Measurements from ENCODE around the gene CCNC. TPM values are rescaled to one million over a fixed set of nuclear protein-coding genes. Genes with fewer than 3 reads are reported as not detected.

CCNC gene
- total and polyA plus RNA-seq, 2 of the 13 experiments (the other 11 are each of a cell fraction or from before 2014, with no cell fraction given): 69.6 to 141 TPM

- Histone ChIP-seq H2AFZ (ENCODE audit: low read length) (no peak overlapping the region), H3K4me1 (ENCODE audit: insufficient read depth, low read length) (peaks cover 6% of the 10 kb centered on the region; the same call in 1 of the 2 replicates), H3K27me3 (ENCODE audit: control insufficient read depth in 1 of 2, insufficient read depth in 2 of 2, low read length in 2 of 2) (peaks cover 3 to 33% of the 10 kb centered on the region in 2 experiments; a peak in 4 of 5 replicates), H3K4me2 (ENCODE audit: low read depth, low read length) (no peak overlapping the region), H3K9me3 (ENCODE audit: low read length) (no peaks in the 10 kb centered on the region), H3K79me2 (ENCODE audit: insufficient read depth, low read length) (no peaks in the 10 kb centered on the region), H3K27ac (ENCODE audit: extremely low read length, insufficient read depth, low read length) (no peak overlapping the region), H3K36me3 (replicated peaks in 1 of 2; ENCODE audit: control insufficient read depth in 1 of 2, insufficient read depth in 2 of 2, low read length in 2 of 2) (no peaks in the 10 kb centered on the region), H3K4me3 (replicated peaks in 1 of 3; ENCODE audit: insufficient read depth in 1 of 3, low read depth in 2 of 3, low read length in 3 of 3) (no peak overlapping the region), H4K20me1 (ENCODE audit: insufficient read depth, low read length) (no peaks in the 10 kb centered on the region), H3K9ac (ENCODE audit: insufficient read depth, low read depth, low read length) (no peak overlapping the region)
- WGBS (ENCODE audit: low lambda C conversion rate): 76% methylated on average over 55 of the region's 56 CpGs
- FAIRE-seq (no peak), ATAC-seq (no peak), DNase-seq (ENCODE audit: low spot score) (no peak)
- intact Hi-C loops (cut with micrococcal nuclease; ENCODE audit: unreplicated experiment) (no loop called here), in situ Hi-C loops (cut with HindIII; ENCODE audit: extremely low pct_ligation_motif_present, low pct_unique_long_range_greater_than_20kb) (no loop called here)
- TF ChIP-seq EP300 (IDR thresholded peaks at IDR 0.05; ENCODE audit: low read depth in 2 of 2, low read length in 2 of 2) (no peak), EP300 (CRISPR knock-in tag; IDR thresholded peaks at IDR 0.05; ENCODE audit: borderline replicate concordance) (no peak), ZNF816 (CRISPR knock-in tag; IDR thresholded peaks at IDR 0.05; ENCODE audit: borderline replicate concordance) (no peak), TAF1 (CRISPR knock-in tag; IDR thresholded peaks at IDR 0.05) (no peak), ZNF644 (CRISPR knock-in tag; IDR thresholded peaks at IDR 0.05; ENCODE audit: low read depth) (no peak), ISL2 (CRISPR knock-in tag; IDR thresholded peaks at IDR 0.05) (no peak), MEIS1 (CRISPR knock-in tag; IDR thresholded peaks at IDR 0.05; ENCODE audit: borderline replicate concordance) (no peak), GABPB1 (CRISPR knock-in tag; IDR thresholded peaks at IDR 0.05) (no peak)
- BruUV-seq (replicated peaks): no TSS peak
- POLR2A ChIA-PET: no interaction called here
- CTCF ChIA-PET (ENCODE audit: low intra/inter-chr PET ratio, low total read pairs): no interaction called here
These were observed 44.3 kb upstream of the CCNC start for GRCh38 chr6:99612551-99613408.

GRCh38 chr6:99611148-99611547 is 42.7 kb upstream of the CCNC start:
- Histone ChIP-seq H3K36me3 (replicated peaks in 1 of 2; ENCODE audit: control insufficient read depth in 1 of 2, insufficient read depth in 2 of 2, low read length in 2 of 2) (no peaks in the 10 kb centered on the region), H3K27ac (ENCODE audit: extremely low read length, insufficient read depth, low read length) (no peak overlapping the region), H3K4me2 (ENCODE audit: low read depth, low read length) (no peak overlapping the region), H3K79me2 (ENCODE audit: insufficient read depth, low read length) (no peaks in the 10 kb centered on the region), H3K4me1 (ENCODE audit: insufficient read depth, low read length) (peaks cover 6% of the 10 kb centered on the region; the same call in 1 of the 2 replicates), H4K20me1 (ENCODE audit: insufficient read depth, low read length) (no peaks in the 10 kb centered on the region), H3K4me3 (replicated peaks in 1 of 3; ENCODE audit: insufficient read depth in 1 of 3, low read depth in 2 of 3, low read length in 3 of 3) (no peak overlapping the region), H2AFZ (ENCODE audit: low read length) (no peak overlapping the region), H3K9ac (ENCODE audit: insufficient read depth, low read depth, low read length) (no peak overlapping the region), H3K9me3 (ENCODE audit: low read length) (no peaks in the 10 kb centered on the region), H3K27me3 (ENCODE audit: control insufficient read depth in 1 of 2, insufficient read depth in 2 of 2, low read length in 2 of 2) (peaks cover 8 to 46% of the 10 kb centered on the region in 2 experiments; a peak in 4 of 5 replicates)
- intact Hi-C loops (cut with micrococcal nuclease; ENCODE audit: unreplicated experiment): no loop called here
- ChIA-PET CTCF (ENCODE audit: low intra/inter-chr PET ratio, low total read pairs) (no interaction called here), POLR2A (no interaction called here)
- FAIRE-seq (no peak), ATAC-seq (no peak), DNase-seq (ENCODE audit: low spot score) (no peak)
- BruUV-seq (replicated peaks): no TSS peak
- WGBS (ENCODE audit: low lambda C conversion rate): 0% methylated on average over 3 of the region's 3 CpGs
- in situ Hi-C loops (cut with HindIII; ENCODE audit: extremely low pct_ligation_motif_present, low pct_unique_long_range_greater_than_20kb): no loop called here
- TF ChIP-seq SPEN (CRISPR knock-in tag; IDR thresholded peaks at IDR 0.05; ENCODE audit: low read depth): no peak
- TF ChIP-seq GTF3A (CRISPR knock-in tag; conservative IDR thresholded peaks at IDR 0.05): no peak
- no peak for TF ChIP-seq ZNF10 (CRISPR knock-in tag; IDR thresholded peaks at IDR 0.05; ENCODE audit: borderline replicate concordance, low read depth)
- TF ChIP-seq ZNF292 (CRISPR knock-in tag; IDR thresholded peaks at IDR 0.05; ENCODE audit: borderline replicate concordance, low read depth): no peak
- no peak for TF ChIP-seq CEBPB (IDR thresholded peaks at IDR 0.05; ENCODE audit: borderline replicate concordance, low read depth, low read length)
- TF ChIP-seq ISL2 (CRISPR knock-in tag; IDR thresholded peaks at IDR 0.05): no peak
